Adipocyte (in vitro differentiated cells): ENCODE data around the gene NDUFA7.
"Not testable (repeated sequence)": the region's sequence is repeated elsewhere in the genome, so short reads cannot be mapped to it uniquely, and the experiment has no call there.

Experiments used
- DNase-seq: peaks from one replicate; pipeline ENCODE4 v3.0.0-alpha.2; 2015; ENCODE audit warnings: low read depth
- H3K27me3 ChIP-seq: replicated peaks from 2 replicates; pipeline ENCODE4 v1.7.0; 2013; ENCODE audit warnings: mild to moderate bottlenecking, low read length, moderate library complexity; ENCODE audit not compliant: control insufficient read depth, insufficient read depth
- H3K36me3 ChIP-seq: 2 replicates; pipeline ENCODE4 v1.7.0; 2013; ENCODE audit warnings: low read length, mild to moderate bottlenecking, moderate library complexity; ENCODE audit not compliant: control insufficient read depth, insufficient read depth, severe bottlenecking
- H3K4me1 ChIP-seq: 2 replicates; pipeline ENCODE4 v1.7.0; 2013; ENCODE audit warnings: mild to moderate bottlenecking, low read length, moderate library complexity; ENCODE audit not compliant: control insufficient read depth, insufficient read depth
- H3K4me3 ChIP-seq: 2 replicates; pipeline ENCODE4 v1.7.0; 2013; ENCODE audit warnings: mild to moderate bottlenecking, low read length, moderate library complexity
- H3K9ac ChIP-seq: 2 replicates; pipeline ENCODE4 v1.7.0; 2013; ENCODE audit warnings: mild to moderate bottlenecking, low read length, moderate library complexity
- H3K9me3 ChIP-seq: 2 replicates; pipeline ENCODE4 v1.7.0; 2013; ENCODE audit warnings: mild to moderate bottlenecking, low read length, moderate library complexity; ENCODE audit not compliant: control insufficient read depth

NDUFA7 gene

GRCh38 chr19:8325454-8325853 is 4.3 kb upstream of the NDUFA7 start:
- DNase-seq, result no peak
- peaks cover 16% of the 10 kb centered on the region for H3K36me3 ChIP-seq
- H3K9me3 ChIP-seq, result peaks cover 5% of the 10 kb centered on the region
- H3K27me3 ChIP-seq, result no peaks in the 10 kb centered on the region
- H3K9ac ChIP-seq, result no peak overlapping the region
- peaks cover 16% of the 10 kb centered on the region for H3K4me1 ChIP-seq
- H3K4me3 ChIP-seq, result no peak overlapping the region

GRCh38 chr19:8324186-8325050 is 3.2 kb upstream of the NDUFA7 start:
- H3K4me1 ChIP-seq, result peaks cover 26% of the 10 kb centered on the region
- peaks cover 16% of the 10 kb centered on the region for H3K36me3 ChIP-seq
- no peak for DNase-seq
- H3K9me3 ChIP-seq, result peaks cover 5% of the 10 kb centered on the region
- no peak overlapping the region for H3K4me3 ChIP-seq
- H3K27me3 ChIP-seq, result no peaks in the 10 kb centered on the region
- H3K9ac ChIP-seq, result no peak overlapping the region

- H3K36me3 ChIP-seq, result peaks cover 16% of the 10 kb centered on the region
- no peak for DNase-seq
- H3K4me3 ChIP-seq, result no peak overlapping the region
These were observed 2.6 kb upstream of the NDUFA7 start for GRCh38 chr19:8323781-8324185.

GRCh38 chr19:8322638-8322997 is 1.4 kb upstream of the NDUFA7 start:
- peak overlapping the region; percentile 100 for H3K9ac ChIP-seq
- H3K4me1 ChIP-seq, result peaks cover 26% of the 10 kb centered on the region
- no peaks in the 10 kb centered on the region for H3K27me3 ChIP-seq
- no peak for DNase-seq
- H3K4me3 ChIP-seq, result peak overlapping the region; percentile 100
- peaks cover 18% of the 10 kb centered on the region for H3K36me3 ChIP-seq
- H3K9me3 ChIP-seq, result peaks cover 5% of the 10 kb centered on the region

More at GRCh38 chr19:8323781-8324185, 2.6 kb upstream of the NDUFA7 start:
- Histone ChIP-seq H3K9me3 (peaks cover 5% of the 10 kb centered on the region), H3K9ac (no peak overlapping the region), H3K27me3 (no peaks in the 10 kb centered on the region), H3K4me1 (peaks cover 26% of the 10 kb centered on the region)

- Histone ChIP-seq H3K9ac (peak overlapping the region; percentile 100), H3K36me3 (peaks cover 19% of the 10 kb centered on the region), H3K9me3 (peaks cover 5% of the 10 kb centered on the region), H3K27me3 (no peaks in the 10 kb centered on the region), H3K4me1 (peaks cover 26% of the 10 kb centered on the region), H3K4me3 (peak overlapping the region; percentile 100)
- peak; percentile 32 for DNase-seq
These were observed 937 bp upstream of the NDUFA7 start for GRCh38 chr19:8321986-8322637.

GRCh38 chr19:8320564-8321066 is 560 bp downstream of the NDUFA7 start:
- no peak for DNase-seq
- Histone ChIP-seq H3K27me3 (no peaks in the 10 kb centered on the region), H3K9me3 (no peaks in the 10 kb centered on the region), H3K4me1 (peaks cover 26% of the 10 kb centered on the region), H3K36me3 (peaks cover 27% of the 10 kb centered on the region), H3K9ac (peak overlapping the region; percentile 100), H3K4me3 (peak overlapping the region; percentile 100)

- H3K36me3 ChIP-seq, result peaks cover 34% of the 10 kb centered on the region
- peak overlapping the region; percentile 100 for H3K9ac ChIP-seq
- DNase-seq, result no peak
- no peaks in the 10 kb centered on the region for H3K27me3 ChIP-seq
- peak overlapping the region; percentile 100 for H3K4me3 ChIP-seq
- peaks cover 26% of the 10 kb centered on the region for H3K4me1 ChIP-seq
- no peaks in the 10 kb centered on the region for H3K9me3 ChIP-seq
These were observed 1.2 kb downstream of the NDUFA7 start for GRCh38 chr19:8319807-8320520.

- peaks cover 39% of the 10 kb centered on the region for H3K36me3 ChIP-seq
- DNase-seq, result peak; percentile 46
- peaks cover 26% of the 10 kb centered on the region for H3K4me1 ChIP-seq
- not testable (repeated sequence) for H3K27me3 ChIP-seq, H3K4me3 ChIP-seq, H3K9ac ChIP-seq, H3K9me3 ChIP-seq
These were observed 2.3 kb downstream of the NDUFA7 start for GRCh38 chr19:8318835-8319234.

- no peak for DNase-seq
- Histone ChIP-seq H3K4me1 (peaks cover 12% of the 10 kb centered on the region), H3K36me3 (peaks cover 44% of the 10 kb centered on the region), H3K9me3 (no peaks in the 10 kb centered on the region), H3K9ac (no peak overlapping the region), H3K27me3 (no peaks in the 10 kb centered on the region), H3K4me3 (no peak overlapping the region)
These were observed 4.6 kb downstream of the NDUFA7 start for GRCh38 chr19:8316351-8317125.

GRCh38 chr19:8314981-8315640 is 6.1 kb downstream of the NDUFA7 start:
- not testable (repeated sequence) for H3K27me3 ChIP-seq, DNase-seq, H3K9me3 ChIP-seq, H3K4me1 ChIP-seq, H3K4me3 ChIP-seq, H3K9ac ChIP-seq
- peaks cover 53% of the 10 kb centered on the region for H3K36me3 ChIP-seq
